Fibroblast of lung (primary cell): ENCODE data around the gene CPT1C. TPM values are rescaled to one million over a fixed set of nuclear protein-coding genes. Genes with fewer than 3 reads are reported as not detected.

Source experiments
- DNase-seq, 2 donors: peaks; one replicate each; pipeline versions ENCODE4 v3.0.0 to v3.0.0-alpha.2; 2010; ENCODE audit warnings: low read depth in 2 of 2
- H2AFZ ChIP-seq: 2 replicates; pipeline ENCODE4 v1.5.1; 2012; ENCODE audit warnings: low read length, control low read depth, inconsistent platforms
- H3K27ac ChIP-seq: 2 replicates; pipeline ENCODE4 v1.5.1; 2011; ENCODE audit warnings: low read length, control low read depth; ENCODE audit not compliant: insufficient read depth
- H3K27me3 ChIP-seq: 2 replicates; pipeline ENCODE4 v1.5.1; 2011; ENCODE audit warnings: mild to moderate bottlenecking, low read length; ENCODE audit not compliant: control insufficient read depth, insufficient read depth
- H3K36me3 ChIP-seq: 2 replicates; pipeline ENCODE4 v1.5.1; 2011; ENCODE audit warnings: low read length; ENCODE audit not compliant: control insufficient read depth, insufficient read depth
- H3K4me1 ChIP-seq: 2 replicates; pipeline ENCODE4 v1.5.1; 2011; ENCODE audit warnings: low read length; ENCODE audit not compliant: control insufficient read depth, insufficient read depth; ENCODE audit errors: extremely low read depth
- H3K4me2 ChIP-seq: 2 replicates; pipeline ENCODE4 v1.5.1; 2011; ENCODE audit warnings: low read length, control low read depth; ENCODE audit not compliant: insufficient read depth; ENCODE audit errors: extremely low read depth
- H3K4me3 ChIP-seq, 4 experiments: fragments of 200-600 bp in 1 of 4; sonication (generic) in 1 of 4; replicated peaks in 1 of 4; 2 replicates each; pipeline ENCODE4 v1.5.1; 2011 to 2016; ENCODE audit warnings: low read length in 4 of 4, low read depth in 3 of 4, mild to moderate bottlenecking in 3 of 4, control low read depth in 2 of 4, inconsistent platforms in 1 of 4, mixed read lengths in 1 of 4; ENCODE audit not compliant: insufficient read depth in 1 of 4; ENCODE audit errors: control extremely low read depth in 1 of 4
- H3K79me2 ChIP-seq: 2 replicates; pipeline ENCODE4 v1.5.1; 2012; ENCODE audit warnings: mild to moderate bottlenecking, low read length, inconsistent platforms; ENCODE audit not compliant: control insufficient read depth, insufficient read depth
- H3K9ac ChIP-seq: 2 replicates; pipeline ENCODE4 v1.5.1; 2011; ENCODE audit warnings: mild to moderate bottlenecking, low read length, control low read depth; ENCODE audit not compliant: insufficient read depth
- H3K9me3 ChIP-seq: 2 replicates; pipeline ENCODE4 v1.5.1; 2012; ENCODE audit warnings: low read depth, low read length; ENCODE audit not compliant: control insufficient read depth, insufficient read depth
- H4K20me1 ChIP-seq: 2 replicates; pipeline ENCODE4 v1.5.1; 2011; ENCODE audit warnings: low read length; ENCODE audit not compliant: control insufficient read depth, insufficient read depth; ENCODE audit errors: extremely low read depth
- CTCF ChIP-seq, 2 donors: IDR thresholded peaks in 1 of 2; conservative IDR thresholded peaks in 1 of 2; 1 replicate in 1 of 2; 2 replicates in 1 of 2; pipeline ENCODE4 v1.5.1; 2011 to 2012; ENCODE audit warnings: low read length in 2 of 2, control low read depth in 1 of 2, inconsistent platforms in 1 of 2, low read depth in 1 of 2, mild to moderate bottlenecking in 1 of 2
- EZH2 ChIP-seq: IDR thresholded peaks from 2 replicates; pipeline ENCODE4 v1.5.1; 2012; ENCODE audit warnings: low read length, control low read depth, mild to moderate bottlenecking; ENCODE audit errors: missing control alignments
- polyA plus RNA-seq, 2 donors: library from polyadenylated mRNA; depleted of rRNA in 1 of 2; stranded (reverse) in 1 of 2; unstranded in 1 of 2; fragments of >200 nt; gene quantifications; 2 replicates each; pipeline ENCODE4 v1.2.1, GENCODE V29; 2011 to 2012; ENCODE audit warnings: missing spikeins in 1 of 2
- total RNA-seq: library from RNA; depleted of rRNA; stranded (reverse); fragments of >200 nt; gene quantifications from 2 replicates; pipeline ENCODE4 v1.2.1, GENCODE V29; 2014

Gene CPT1C
- total and polyA plus RNA-seq, 2 donors (not counting 1 experiment from before 2014, with no cell fraction given) = 20.0 to 31.2 TPM

- Histone ChIP-seq H3K4me2 (no peak overlapping the region), H2AFZ (no peak overlapping the region), H3K27me3 (no peaks in the 10 kb centered on the region), H3K79me2 (no peaks in the 10 kb centered on the region), H4K20me1 (no peaks in the 10 kb centered on the region), H3K4me1 (peaks cover 7% of the 10 kb centered on the region), H3K27ac (no peak overlapping the region), H3K36me3 (no peaks in the 10 kb centered on the region), H3K9ac (no peak overlapping the region), H3K4me3 (no peak overlapping the region), H3K9me3 (no peaks in the 10 kb centered on the region)
- no peak for DNase-seq
- no peak for TF ChIP-seq CTCF (conservative IDR thresholded peaks at IDR 0.05 in 1 of 2, IDR thresholded peaks at IDR 0.05 in 1 of 2; ENCODE audit: low read depth in 1 of 2, low read length in 2 of 2)
- no peak for TF ChIP-seq EZH2
These were observed 39.2 kb downstream of the CPT1C start for GRCh38 chr19:49730166-49730565.

- no peaks in the 10 kb centered on the region for H3K79me2 ChIP-seq
- no peak overlapping the region for H3K4me3 ChIP-seq
- no peak overlapping the region for H3K27ac ChIP-seq
- TF ChIP-seq EZH2 (no peak), CTCF (conservative IDR thresholded peaks at IDR 0.05 in 1 of 2, IDR thresholded peaks at IDR 0.05 in 1 of 2; ENCODE audit: low read depth in 1 of 2, low read length in 2 of 2) (no peak)
- H3K4me2 ChIP-seq = no peak overlapping the region
- no peak for DNase-seq
- H3K9ac ChIP-seq = no peak overlapping the region
- no peaks in the 10 kb centered on the region for H3K27me3 ChIP-seq
- no peaks in the 10 kb centered on the region for H3K9me3 ChIP-seq
- no peaks in the 10 kb centered on the region for H4K20me1 ChIP-seq
- no peaks in the 10 kb centered on the region for H3K36me3 ChIP-seq
- H2AFZ ChIP-seq = no peak overlapping the region
- H3K4me1 ChIP-seq = no peaks in the 10 kb centered on the region
These were observed 47.4 kb downstream of the CPT1C start for GRCh38 chr19:49738268-49738667.

- no peak overlapping the region for H3K4me3 ChIP-seq
- H3K27ac ChIP-seq = no peak overlapping the region
- DNase-seq = no peak
- H3K4me1 ChIP-seq = no peaks in the 10 kb centered on the region
- H3K27me3 ChIP-seq = no peaks in the 10 kb centered on the region
- no peak overlapping the region for H3K9ac ChIP-seq
- no peaks in the 10 kb centered on the region for H3K79me2 ChIP-seq
- TF ChIP-seq EZH2 (no peak), CTCF (conservative IDR thresholded peaks at IDR 0.05 in 1 of 2, IDR thresholded peaks at IDR 0.05 in 1 of 2; ENCODE audit: low read depth in 1 of 2, low read length in 2 of 2) (no peak)
- H3K36me3 ChIP-seq = no peaks in the 10 kb centered on the region
- no peaks in the 10 kb centered on the region for H4K20me1 ChIP-seq
- H2AFZ ChIP-seq = no peak overlapping the region
- no peaks in the 10 kb centered on the region for H3K9me3 ChIP-seq
- no peak overlapping the region for H3K4me2 ChIP-seq
These were observed 48.2 kb downstream of the CPT1C start for GRCh38 chr19:49739098-49739497.
